GM10266 (cell line): ENCODE measurements around the gene ISG15.
"Not testable (repeated sequence)": the region's sequence is repeated elsewhere in the genome, so short reads cannot be mapped to it uniquely, and the experiment has no call there.

Source experiments
- DNase-seq: peaks from one replicate; pipeline ENCODE4 v3.0.0; 2012; ENCODE audit errors: extremely low spot score
- TF ChIP-seq, protein P1 (sequence below): IDR thresholded peaks from 2 replicates; pipeline ENCODE4 v1.5.1; 2012; ENCODE audit warnings: mild to moderate bottlenecking, low read depth; ENCODE audit not compliant: control insufficient read depth, insufficient read depth; ENCODE audit errors: missing control alignments

ISG15 gene

DNA sequence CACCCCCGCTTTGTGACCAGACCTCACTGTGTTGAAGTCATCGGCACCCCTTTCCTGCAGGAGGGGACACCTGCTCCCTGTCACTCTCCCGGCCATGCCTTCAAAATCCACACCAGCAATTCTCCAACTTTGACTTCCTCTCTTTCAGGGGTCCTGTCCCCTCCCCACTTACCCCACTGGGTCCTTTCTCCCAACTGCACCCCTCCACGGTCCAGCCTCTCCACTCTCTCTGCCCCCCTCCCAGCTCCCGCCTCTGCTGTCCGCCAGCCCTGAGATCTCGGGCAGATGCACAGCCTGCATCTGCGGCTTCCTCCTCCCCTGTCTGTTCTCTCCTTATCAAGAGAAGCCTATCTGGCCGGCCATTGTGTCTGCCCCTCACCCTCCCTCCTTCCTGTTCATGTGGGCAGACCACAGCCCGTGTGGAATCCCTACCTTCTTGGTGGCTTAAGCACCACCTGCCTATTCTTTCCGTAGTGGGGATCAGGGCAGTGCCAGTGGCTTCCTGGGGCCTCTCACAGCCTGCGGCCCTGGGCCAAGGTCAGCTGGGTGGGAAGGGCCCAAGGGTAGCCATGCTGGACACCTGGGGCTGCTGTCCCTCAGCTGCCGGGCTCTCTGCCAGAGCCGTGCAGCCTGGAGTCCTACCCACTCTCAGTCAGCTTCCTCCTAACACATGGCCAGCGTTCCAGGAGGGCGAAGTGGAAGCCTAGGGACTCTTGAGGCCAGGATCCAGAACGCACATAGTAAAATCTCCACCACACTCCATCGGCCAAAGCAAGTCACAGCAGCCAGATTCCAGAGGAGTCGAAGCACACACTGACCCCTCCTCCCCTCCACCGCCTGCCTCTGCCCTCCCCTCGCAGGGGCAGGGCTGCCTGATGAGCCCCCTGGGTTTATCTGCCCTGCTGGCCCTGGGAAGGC, 8.3 kb upstream of the ISG15 start:
- peak; percentile 69 for DNase-seq
- TF ChIP-seq, protein P1, sequence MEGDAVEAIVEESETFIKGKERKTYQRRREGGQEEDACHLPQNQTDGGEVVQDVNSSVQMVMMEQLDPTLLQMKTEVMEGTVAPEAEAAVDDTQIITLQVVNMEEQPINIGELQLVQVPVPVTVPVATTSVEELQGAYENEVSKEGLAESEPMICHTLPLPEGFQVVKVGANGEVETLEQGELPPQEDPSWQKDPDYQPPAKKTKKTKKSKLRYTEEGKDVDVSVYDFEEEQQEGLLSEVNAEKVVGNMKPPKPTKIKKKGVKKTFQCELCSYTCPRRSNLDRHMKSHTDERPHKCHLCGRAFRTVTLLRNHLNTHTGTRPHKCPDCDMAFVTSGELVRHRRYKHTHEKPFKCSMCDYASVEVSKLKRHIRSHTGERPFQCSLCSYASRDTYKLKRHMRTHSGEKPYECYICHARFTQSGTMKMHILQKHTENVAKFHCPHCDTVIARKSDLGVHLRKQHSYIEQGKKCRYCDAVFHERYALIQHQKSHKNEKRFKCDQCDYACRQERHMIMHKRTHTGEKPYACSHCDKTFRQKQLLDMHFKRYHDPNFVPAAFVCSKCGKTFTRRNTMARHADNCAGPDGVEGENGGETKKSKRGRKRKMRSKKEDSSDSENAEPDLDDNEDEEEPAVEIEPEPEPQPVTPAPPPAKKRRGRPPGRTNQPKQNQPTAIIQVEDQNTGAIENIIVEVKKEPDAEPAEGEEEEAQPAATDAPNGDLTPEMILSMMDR, result no peak

DNA sequence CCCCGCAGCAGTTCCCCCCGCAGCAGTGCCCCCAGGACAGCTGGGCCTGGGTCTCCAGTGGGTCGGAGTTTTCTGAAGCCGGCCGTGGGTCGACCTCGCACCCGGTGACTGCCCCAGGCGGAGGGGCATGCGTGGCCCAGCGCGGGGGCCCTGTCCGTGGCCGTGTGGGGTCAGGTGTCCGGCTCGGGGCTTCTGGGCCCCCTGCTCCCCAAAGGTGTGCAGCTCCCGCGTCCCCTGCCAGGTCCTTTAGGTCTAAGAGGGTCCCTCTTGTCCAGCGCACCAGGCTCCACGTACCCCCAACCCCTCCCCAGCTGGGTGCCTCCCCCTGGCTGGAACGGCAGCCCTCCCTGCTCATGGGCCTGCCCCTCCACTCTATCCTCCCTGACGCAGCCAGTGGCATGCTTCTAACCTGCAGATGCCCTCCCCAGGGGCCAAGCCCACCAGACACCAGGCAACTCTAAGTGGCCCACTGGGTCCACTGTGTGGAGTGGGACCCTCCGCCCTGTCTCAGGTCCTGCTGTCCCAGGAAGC, 7.5 kb upstream of the ISG15 start:
- no peak for DNase-seq
- TF ChIP-seq, protein P1, result no peak

DNA sequence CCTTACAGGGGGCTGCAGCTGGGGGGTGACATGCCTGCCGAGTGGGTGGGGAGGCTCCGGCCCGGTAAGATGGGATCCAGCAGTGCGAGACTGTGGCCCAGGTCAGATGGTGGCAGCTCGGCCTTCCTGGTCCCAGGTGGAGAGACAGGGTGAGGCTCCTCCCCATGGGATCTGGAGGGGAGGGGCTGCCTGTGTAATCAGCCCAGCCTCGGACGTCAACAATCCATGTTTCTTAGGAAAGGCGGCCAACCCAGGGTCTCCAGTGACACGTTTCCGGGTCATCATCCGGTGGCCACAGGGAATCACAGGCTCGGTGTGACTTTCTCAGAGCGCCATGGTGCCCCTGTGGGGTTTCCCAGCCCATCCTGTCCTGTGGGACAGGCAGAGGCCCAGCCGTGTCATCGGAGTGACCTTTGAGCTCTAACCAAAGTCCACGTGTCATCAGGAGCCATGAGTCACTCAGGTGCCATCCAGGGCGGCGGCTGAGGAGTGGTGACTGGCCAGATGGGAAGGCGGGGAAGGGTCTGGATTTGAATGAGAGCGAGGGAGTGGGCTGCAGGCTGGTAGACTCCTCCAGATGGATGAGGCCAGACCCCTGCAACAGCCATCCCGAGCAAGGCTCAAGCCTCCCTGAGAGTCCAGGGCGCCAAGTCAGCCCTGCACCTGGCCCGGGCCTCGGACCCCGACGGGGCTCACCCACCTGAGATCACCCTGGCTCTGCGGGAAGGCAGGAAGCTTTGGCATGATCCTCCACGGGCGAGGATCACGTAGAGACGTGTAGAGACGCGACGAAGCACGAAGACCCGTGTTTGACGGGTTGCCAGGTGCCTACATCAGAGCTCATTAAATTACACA, 6.8 kb upstream of the ISG15 start:
- no peak for DNase-seq
- TF ChIP-seq, protein P1, result no peak

DNA sequence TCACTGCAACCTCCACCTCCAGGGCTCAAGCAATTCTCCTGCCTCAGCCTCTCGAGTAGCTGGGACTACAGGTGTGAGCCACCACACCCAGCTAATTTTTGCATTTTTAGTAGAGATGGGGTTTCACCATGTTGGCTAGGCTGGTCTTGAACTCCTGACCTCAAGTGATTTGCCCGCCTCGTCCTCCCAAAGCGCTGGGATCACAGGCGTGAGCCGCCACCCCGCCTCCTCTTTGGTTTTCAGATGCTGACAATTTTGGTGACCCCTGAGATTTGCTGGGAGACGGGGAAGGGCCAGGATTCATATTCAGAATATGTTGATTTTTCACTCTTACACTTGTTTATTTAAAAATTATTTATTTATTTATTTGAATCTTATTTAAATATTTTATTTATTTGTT, 3.2 kb upstream of the ISG15 start:
- not testable (repeated sequence) for DNase-seq

DNA sequence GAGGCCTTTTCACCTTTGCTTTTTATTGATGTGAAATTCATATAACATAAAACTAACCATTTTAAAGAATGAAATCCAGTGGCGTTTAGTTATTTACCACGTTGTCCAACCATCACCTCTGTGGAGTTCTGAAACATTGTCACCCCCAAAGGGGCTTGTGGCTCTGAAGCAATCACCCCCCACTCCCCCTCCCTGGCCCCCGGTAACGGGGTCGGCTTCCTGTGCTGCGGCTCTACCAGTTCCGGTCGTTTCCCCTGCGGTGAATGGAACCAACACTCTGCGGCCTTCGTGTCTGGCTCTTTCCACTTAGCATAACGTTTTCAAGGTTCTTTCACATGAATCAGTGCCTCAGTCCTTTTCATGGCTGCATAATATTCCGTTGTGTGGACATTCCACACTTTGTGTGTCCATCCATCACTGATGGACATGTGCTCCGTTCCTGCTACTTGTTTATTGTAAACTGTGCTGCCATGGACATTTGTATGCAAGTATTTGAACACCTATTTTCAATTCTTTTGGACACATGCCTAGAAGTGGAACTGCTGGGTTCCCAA, 1.8 kb upstream of the ISG15 start:
- no peak for DNase-seq
- TF ChIP-seq, protein P1, result no peak

DNA sequence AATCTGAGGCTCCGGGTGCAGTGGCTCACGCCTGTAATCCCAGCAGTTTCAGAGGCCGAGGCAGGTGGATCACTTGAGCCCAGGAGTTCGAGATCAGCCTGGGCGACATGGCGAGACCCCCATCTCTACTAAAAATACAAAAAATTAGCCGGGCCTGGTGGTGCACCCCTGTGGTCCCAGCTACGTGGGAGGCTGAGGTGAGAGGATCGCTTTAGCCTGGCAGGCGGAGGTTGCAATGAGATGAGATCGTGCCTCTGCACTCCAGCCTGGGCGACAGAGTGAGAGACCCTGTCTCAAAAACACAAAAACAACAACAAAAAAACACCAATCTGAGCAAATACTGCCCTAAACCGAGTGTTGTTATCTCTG, 577 bp upstream of the ISG15 start:
- DNase-seq, result not testable (repeated sequence)

DNA sequence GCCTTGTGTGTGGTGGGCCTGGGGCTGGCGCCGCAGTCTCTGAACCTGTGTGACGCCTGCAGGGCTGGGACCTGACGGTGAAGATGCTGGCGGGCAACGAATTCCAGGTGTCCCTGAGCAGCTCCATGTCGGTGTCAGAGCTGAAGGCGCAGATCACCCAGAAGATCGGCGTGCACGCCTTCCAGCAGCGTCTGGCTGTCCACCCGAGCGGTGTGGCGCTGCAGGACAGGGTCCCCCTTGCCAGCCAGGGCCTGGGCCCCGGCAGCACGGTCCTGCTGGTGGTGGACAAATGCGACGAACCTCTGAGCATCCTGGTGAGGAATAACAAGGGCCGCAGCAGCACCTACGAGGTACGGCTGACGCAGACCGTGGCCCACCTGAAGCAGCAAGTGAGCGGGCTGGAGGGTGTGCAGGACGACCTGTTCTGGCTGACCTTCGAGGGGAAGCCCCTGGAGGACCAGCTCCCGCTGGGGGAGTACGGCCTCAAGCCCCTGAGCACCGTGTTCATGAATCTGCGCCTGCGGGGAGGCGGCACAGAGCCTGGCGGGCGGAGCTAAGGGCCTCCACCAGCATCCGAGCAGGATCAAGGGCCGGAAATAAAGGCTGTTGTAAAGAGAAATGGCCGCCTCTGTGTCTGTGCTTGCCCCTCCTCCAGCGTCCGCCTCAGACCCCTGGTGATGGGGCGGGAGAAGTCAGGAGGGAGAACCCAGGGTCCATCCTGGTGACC, 788 bp downstream of the ISG15 start:
- DNase-seq, result no peak
- TF ChIP-seq, protein P1, result no peak
